ENCODE measurements around the gene TRPC4. TPM values are rescaled to one million over a fixed set of nuclear protein-coding genes. Genes with fewer than 3 reads are reported as not detected.

The TRPC4 gene
- total RNA-seq, 4 donors from 2014 or later, result 0.20 to 2.2 (median 0.68) TPM; not detected in 1

- H3K9me3 ChIP-seq, result no peaks in the 10 kb centered on the region
- no peak for TF ChIP-seq EP300 (IDR thresholded peaks at IDR 0.05; ENCODE audit: low read depth)
- in situ Hi-C loops (cut with MboI; ENCODE audit: low pct_ligation_motif_present in 1 of 4, low pct_unique_long_range_greater_than_20kb in 1 of 4, low sequenced_read_pairs in 3 of 4), result no loop called here
- H3K4me3 ChIP-seq, result no peak overlapping the region
- H3K4me1 ChIP-seq, result no peaks in the 10 kb centered on the region
- H3K36me3 ChIP-seq, result no peaks in the 10 kb centered on the region
- no peaks in the 10 kb centered on the region for H3K27me3 ChIP-seq
- intact Hi-C loops (cut with DNase I; ENCODE audit: low total_unique reads), result no loop called here
- no peak for DNase-seq
- no peak overlapping the region for H3K27ac ChIP-seq
Measured at GRCh38 chr13:37648609-37649008, 221.0 kb downstream of the TRPC4 start.

- Histone ChIP-seq H3K4me1 (no peaks in the 10 kb centered on the region), H3K9me3 (no peaks in the 10 kb centered on the region), H3K4me3 (no peak overlapping the region), H3K27ac (no peak overlapping the region), H3K27me3 (no peaks in the 10 kb centered on the region), H3K36me3 (no peaks in the 10 kb centered on the region)
- no peak for DNase-seq
- in situ Hi-C loops (cut with MboI; ENCODE audit: low pct_ligation_motif_present in 1 of 4, low pct_unique_long_range_greater_than_20kb in 1 of 4, low sequenced_read_pairs in 3 of 4) (no loop called here), intact Hi-C loops (cut with DNase I; ENCODE audit: low total_unique reads) (no loop called here)
- TF ChIP-seq POLR2AphosphoS5 (IDR thresholded peaks at IDR 0.05) (no peak), POLR2A (IDR thresholded peaks at IDR 0.05) (no peak), EP300 (IDR thresholded peaks at IDR 0.05; ENCODE audit: low read depth) (no peak), CTCF (IDR thresholded peaks at IDR 0.05) (no peak)
- 47 to 61% methylated on average over 3 to 5 of the region's 5 CpGs for WGBS, 2 donors (ENCODE audit: low coverage in 1 of 2)
Measured at GRCh38 chr13:37647031-37647650, 222.4 kb downstream of the TRPC4 start.

GRCh38 chr13:37646531-37646930 lies 223.0 kb downstream of the TRPC4 start:
- H3K4me1 ChIP-seq, result no peaks in the 10 kb centered on the region
- H3K36me3 ChIP-seq, result no peaks in the 10 kb centered on the region
- intact Hi-C loops (cut with DNase I; ENCODE audit: low total_unique reads), result no loop called here
- H3K27ac ChIP-seq, result no peak overlapping the region
- in situ Hi-C loops (cut with MboI; ENCODE audit: low pct_ligation_motif_present in 1 of 4, low pct_unique_long_range_greater_than_20kb in 1 of 4, low sequenced_read_pairs in 3 of 4), result no loop called here
- no peak for TF ChIP-seq CTCF (IDR thresholded peaks at IDR 0.05)
- no peak for TF ChIP-seq POLR2AphosphoS5 (IDR thresholded peaks at IDR 0.05)
- no peak for TF ChIP-seq POLR2A (IDR thresholded peaks at IDR 0.05)
- no peak for TF ChIP-seq EP300 (IDR thresholded peaks at IDR 0.05; ENCODE audit: low read depth)
- 44 to 46% methylated on average over 3 of the region's 3 CpGs for WGBS, 2 donors (ENCODE audit: low coverage in 1 of 2)
- no peak overlapping the region for H3K4me3 ChIP-seq
- DNase-seq, result no peak
- no peaks in the 10 kb centered on the region for H3K27me3 ChIP-seq
- H3K9me3 ChIP-seq, result no peaks in the 10 kb centered on the region

GRCh38 chr13:37645181-37645740 lies 224.3 kb downstream of the TRPC4 start:
- DNase-seq, result no peak
- TF ChIP-seq CTCF (IDR thresholded peaks at IDR 0.05), result no peak
- TF ChIP-seq EP300 (IDR thresholded peaks at IDR 0.05; ENCODE audit: low read depth), result no peak
- TF ChIP-seq POLR2A (IDR thresholded peaks at IDR 0.05), result no peak
- TF ChIP-seq POLR2AphosphoS5 (IDR thresholded peaks at IDR 0.05), result no peak
- no peak overlapping the region for H3K27ac ChIP-seq
- no peaks in the 10 kb centered on the region for H3K36me3 ChIP-seq
- no peak overlapping the region for H3K4me3 ChIP-seq
- H3K4me1 ChIP-seq, result no peaks in the 10 kb centered on the region
- H3K9me3 ChIP-seq, result no peaks in the 10 kb centered on the region
- H3K27me3 ChIP-seq, result no peaks in the 10 kb centered on the region
- in situ Hi-C loops (cut with MboI; ENCODE audit: low pct_ligation_motif_present in 1 of 4, low pct_unique_long_range_greater_than_20kb in 1 of 4, low sequenced_read_pairs in 3 of 4), result no loop called here
- WGBS, 2 donors (ENCODE audit: low coverage in 1 of 2), result 49 to 50% methylated on average over 7 of the region's 7 CpGs
- intact Hi-C loops (cut with DNase I; ENCODE audit: low total_unique reads), result no loop called here

- H3K9me3 ChIP-seq, result no peaks in the 10 kb centered on the region
- H3K4me1 ChIP-seq, result no peaks in the 10 kb centered on the region
- no peaks in the 10 kb centered on the region for H3K36me3 ChIP-seq
- 95 to 100% methylated on average over 2 of the region's 2 CpGs for WGBS, 2 donors (ENCODE audit: low coverage in 1 of 2)
- no peak for TF ChIP-seq POLR2A (IDR thresholded peaks at IDR 0.05)
- TF ChIP-seq CTCF (IDR thresholded peaks at IDR 0.05), result no peak
- no peak for TF ChIP-seq EP300 (IDR thresholded peaks at IDR 0.05; ENCODE audit: low read depth)
- TF ChIP-seq POLR2AphosphoS5 (IDR thresholded peaks at IDR 0.05), result no peak
- no peaks in the 10 kb centered on the region for H3K27me3 ChIP-seq
- intact Hi-C loops (cut with DNase I; ENCODE audit: low total_unique reads) (no loop called here), in situ Hi-C loops (cut with MboI; ENCODE audit: low pct_ligation_motif_present in 1 of 4, low pct_unique_long_range_greater_than_20kb in 1 of 4, low sequenced_read_pairs in 3 of 4) (no loop called here)
- DNase-seq, result no peak
- no peak overlapping the region for H3K4me3 ChIP-seq
- H3K27ac ChIP-seq, result no peak overlapping the region
Measured at GRCh38 chr13:37641391-37641790, 228.2 kb downstream of the TRPC4 start.

All from transverse colon (tissue), 4 donors.